Cardiac fibroblast (primary cell): ENCODE results near the gene GTF2H1.

Experiments used
- DNase-seq, 2 donors: peaks; one replicate each; pipeline versions ENCODE4 v3.0.0 to v3.0.0-alpha.2; 2010; ENCODE audit warnings: low read depth in 2 of 2
- H3K4me3 ChIP-seq, 2 donors: replicated peaks in 1 of 2; 1 replicate in 1 of 2; 2 replicates in 1 of 2; pipeline ENCODE4 v1.5.1; 2011; ENCODE audit warnings: low read depth in 2 of 2, low read length in 2 of 2, mild to moderate bottlenecking in 2 of 2, moderate library complexity in 1 of 2
- CTCF ChIP-seq: IDR thresholded peaks from one replicate; pipeline ENCODE4 v1.5.1; 2011; ENCODE audit warnings: low read depth, mild to moderate bottlenecking, low read length, inconsistent platforms

GTF2H1 gene

GRCh38 chr11:18321969-18322711 lies at the start of gene GTF2H1, which contains the start of gene HPS5:
Gene GTF2H1 (plus strand): TSS chr11:18322567. CDS start chr11:18333075, 10,508 bp downstream.
Gene HPS5 (minus strand): TSS chr11:18322140. CDS start chr11:18317858, 4,282 bp downstream.
- no peak for TF ChIP-seq CTCF
- peak within 1 kb of the TSS; percentile 65 to 77 for H3K4me3 ChIP-seq
- DNase-seq = peak; percentile 99

GRCh38 chr11:18277565-18278271 lies 44.6 kb upstream of the GTF2H1 start:
- DNase-seq = peak; percentile 39 to 40
- no peak overlapping the region for H3K4me3 ChIP-seq
- TF ChIP-seq CTCF = no peak

GRCh38 chr11:18280438-18281045 lies 41.8 kb upstream of the GTF2H1 start:
- no peak overlapping the region for H3K4me3 ChIP-seq
- DNase-seq = no peak
- TF ChIP-seq CTCF = no peak

GRCh38 chr11:18282626-18283025 lies 39.7 kb upstream of the GTF2H1 start:
- no peak for DNase-seq

GRCh38 chr11:18285841-18286240 lies 36.5 kb upstream of the GTF2H1 start:
- TF ChIP-seq CTCF = no peak
- no peak overlapping the region for H3K4me3 ChIP-seq
- DNase-seq = no peak

More at GRCh38 chr11:18282626-18283025, 39.7 kb upstream of the GTF2H1 start:
- TF ChIP-seq CTCF = no peak
- no peak overlapping the region for H3K4me3 ChIP-seq

- no peak for DNase-seq
- TF ChIP-seq CTCF = no peak
- no peak overlapping the region for H3K4me3 ChIP-seq
Measured at GRCh38 chr11:18288911-18289310, 33.5 kb upstream of the GTF2H1 start.
